Tibial nerve (tissue), 3 donors: ENCODE data around the gene TPGS2.

Experiments
- POLR2A ChIP-seq, 2 donors: fragments of 450-650 bp; IDR thresholded peaks; one replicate each; pipeline ENCODE4 v1.6.1; 2017; ENCODE audit warnings: antibody characterized with exemption in 2 of 2, mild to moderate bottlenecking in 2 of 2, moderate library complexity in 2 of 2
- TF ChIP-seq, protein P1 (sequence below), 5 experiments: fragments of 200-600 bp in 3 of 5; fragments of 450-650 bp in 2 of 5; sonication (generic) in 3 of 5; IDR thresholded peaks; one replicate each; pipeline ENCODE4 v1.5.1; 2016 to 2019; ENCODE audit warnings: antibody characterized with exemption in 5 of 5, mild to moderate bottlenecking in 3 of 5, moderate library complexity in 2 of 5

DNA sequence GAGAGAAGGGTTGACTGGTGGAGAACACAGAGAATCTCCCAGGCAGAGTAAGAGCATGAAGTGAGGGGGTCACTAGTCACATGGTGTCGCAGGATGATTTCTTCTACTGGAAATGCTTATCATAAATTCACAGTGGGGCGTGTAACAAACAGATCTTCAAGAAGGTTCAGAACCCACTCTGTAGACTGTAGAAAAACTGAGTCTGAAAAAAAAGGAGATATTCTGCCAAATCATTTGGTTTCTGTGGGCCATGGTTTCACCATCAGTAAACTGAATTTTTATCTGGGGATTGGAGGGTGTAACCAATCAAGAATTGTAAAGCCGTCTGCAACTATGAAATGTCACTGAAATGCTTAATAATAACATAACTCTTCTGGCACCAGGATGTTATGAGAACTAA, 15.0 kb downstream of the TPGS2 start:
- TF ChIP-seq POLR2A (IDR thresholded peaks at IDR 0.05), result no peak
- TF ChIP-seq, protein P1, sequence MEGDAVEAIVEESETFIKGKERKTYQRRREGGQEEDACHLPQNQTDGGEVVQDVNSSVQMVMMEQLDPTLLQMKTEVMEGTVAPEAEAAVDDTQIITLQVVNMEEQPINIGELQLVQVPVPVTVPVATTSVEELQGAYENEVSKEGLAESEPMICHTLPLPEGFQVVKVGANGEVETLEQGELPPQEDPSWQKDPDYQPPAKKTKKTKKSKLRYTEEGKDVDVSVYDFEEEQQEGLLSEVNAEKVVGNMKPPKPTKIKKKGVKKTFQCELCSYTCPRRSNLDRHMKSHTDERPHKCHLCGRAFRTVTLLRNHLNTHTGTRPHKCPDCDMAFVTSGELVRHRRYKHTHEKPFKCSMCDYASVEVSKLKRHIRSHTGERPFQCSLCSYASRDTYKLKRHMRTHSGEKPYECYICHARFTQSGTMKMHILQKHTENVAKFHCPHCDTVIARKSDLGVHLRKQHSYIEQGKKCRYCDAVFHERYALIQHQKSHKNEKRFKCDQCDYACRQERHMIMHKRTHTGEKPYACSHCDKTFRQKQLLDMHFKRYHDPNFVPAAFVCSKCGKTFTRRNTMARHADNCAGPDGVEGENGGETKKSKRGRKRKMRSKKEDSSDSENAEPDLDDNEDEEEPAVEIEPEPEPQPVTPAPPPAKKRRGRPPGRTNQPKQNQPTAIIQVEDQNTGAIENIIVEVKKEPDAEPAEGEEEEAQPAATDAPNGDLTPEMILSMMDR (IDR thresholded peaks at IDR 0.05), result no peak
